GM21390 (cell line): ENCODE data around the gene OR2A14.
A peak's percentile ranks its signal among the peaks of the same experiment; 100 is the strongest.
"Not testable (repeated sequence)": the region's sequence is repeated elsewhere in the genome, so short reads cannot be mapped to it uniquely, and the experiment has no call there.

Experiments
- ATAC-seq: cut with Tn5 transposase; IDR thresholded peaks from one replicate; pipeline ENCODE4 v1.9.1; 2021; ENCODE audit not compliant: unreplicated experiment

The OR2A14 gene

GRCh38 chr7:144122876-144123275 lies at the start of gene OR2A14:
Gene OR2A14, plus strand, starts transcription at chr7:144123176. Its CDS starts 5,937 bp downstream, at chr7:144129113.
- no peak for ATAC-seq

- ATAC-seq = no peak
These were observed 48.6 kb upstream of the OR2A14 start for GRCh38 chr7:144074374-144074773.

GRCh38 chr7:144085978-144086377 lies 37.0 kb upstream of the OR2A14 start, which contains the start of gene OR2A12:
Gene OR2A12, plus strand, starts transcription at chr7:144086278. Its CDS starts 8,830 bp downstream, at chr7:144095108.
- no peak for ATAC-seq

GRCh38 chr7:144086730-144087129 lies 36.2 kb upstream of the OR2A14 start:
- no peak for ATAC-seq

GRCh38 chr7:144087230-144087629 lies 35.7 kb upstream of the OR2A14 start:
- no peak for ATAC-seq

GRCh38 chr7:144090667-144091066 lies 32.3 kb upstream of the OR2A14 start:
- no peak for ATAC-seq

GRCh38 chr7:144098776-144099175 lies 24.2 kb upstream of the OR2A14 start:
- no peak for ATAC-seq

- ATAC-seq = no peak
These were observed 22.4 kb upstream of the OR2A14 start for GRCh38 chr7:144100607-144101006.

GRCh38 chr7:144102041-144102440 lies 20.9 kb upstream of the OR2A14 start:
- ATAC-seq = no peak

- ATAC-seq = no peak
These were observed 17.8 kb upstream of the OR2A14 start for GRCh38 chr7:144105211-144105610.

GRCh38 chr7:144109283-144109682 lies 13.7 kb upstream of the OR2A14 start, which contains the start of gene OR2A2:
Gene OR2A2, plus strand, starts transcription at chr7:144109583. Its CDS starts 0 bp downstream, at chr7:144109583.
- ATAC-seq = no peak

GRCh38 chr7:144110272-144110671 lies 12.7 kb upstream of the OR2A14 start:
- no peak for ATAC-seq

- ATAC-seq = no peak
These were observed 9.3 kb upstream of the OR2A14 start for GRCh38 chr7:144113651-144114050.

- ATAC-seq = no peak
These were observed 4.6 kb upstream of the OR2A14 start for GRCh38 chr7:144118341-144118740.

GRCh38 chr7:144127714-144128334 lies 4.8 kb downstream of the OR2A14 start:
- peak; percentile 99 for ATAC-seq

- ATAC-seq = not testable (repeated sequence)
These were observed 6.6 kb downstream of the OR2A14 start for GRCh38 chr7:144129601-144130000.

GRCh38 chr7:144130730-144131129 lies 7.8 kb downstream of the OR2A14 start:
- ATAC-seq = no peak

GRCh38 chr7:144132262-144132661 lies 9.3 kb downstream of the OR2A14 start:
- ATAC-seq = no peak

GRCh38 chr7:144133307-144133706 lies 10.3 kb downstream of the OR2A14 start:
- no peak for ATAC-seq

- no peak for ATAC-seq
These were observed 11.1 kb downstream of the OR2A14 start for GRCh38 chr7:144134116-144134515.

- no peak for ATAC-seq
These were observed 14.5 kb downstream of the OR2A14 start for GRCh38 chr7:144137501-144137900.

GRCh38 chr7:144142187-144142586 lies 19.2 kb downstream of the OR2A14 start:
- ATAC-seq = no peak

- ATAC-seq = no peak
These were observed 21.4 kb downstream of the OR2A14 start for GRCh38 chr7:144144426-144144825.
